IPS DF 4.7 (cell line): ENCODE results near the gene POTEM.
"Not testable (repeated sequence)": the region's sequence is repeated elsewhere in the genome, so short reads cannot be mapped to it uniquely, and the experiment has no call there.

Experiments used
- DNase-seq: peaks from one replicate; pipeline ENCODE4 v3.0.0-alpha.2; 2013; ENCODE audit warnings: low spot score; ENCODE audit errors: extremely low read depth

The POTEM gene

GRCh38 chr14:19036811-19037382 lies 69.7 kb downstream of the POTEM start:
- not testable (repeated sequence) for DNase-seq

- not testable (repeated sequence) for DNase-seq
Measured at GRCh38 chr14:19038060-19038664, 70.9 kb downstream of the POTEM start.

GRCh38 chr14:19038785-19039184 lies 71.6 kb downstream of the POTEM start:
- DNase-seq, result not testable (repeated sequence)

- not testable (repeated sequence) for DNase-seq
Measured at GRCh38 chr14:19043384-19043783, 76.2 kb downstream of the POTEM start.
